NCI-H1105 treated with DMSO at 0.1 percent for 48 hours (cell line): ENCODE results near the gene SKI.

ENCODE experiments used
- DNase-seq: peaks from one replicate; lab custom pipeline; 2025; lab: John Stamatoyannopoulos, UW

The SKI gene

GRCh38 chr1:2352897-2353550 lies 124.9 kb downstream of the SKI start:
- DNase-seq: no peak

- no peak for DNase-seq
Observed at GRCh38 chr1:2353551-2354438, 125.7 kb downstream of the SKI start.

- DNase-seq: no peak
Observed at GRCh38 chr1:2354511-2355372, 126.6 kb downstream of the SKI start.

GRCh38 chr1:2355373-2356261 lies 127.5 kb downstream of the SKI start:
- no peak for DNase-seq

- no peak for DNase-seq
Observed at GRCh38 chr1:2356401-2356800, 128.3 kb downstream of the SKI start.

- no peak for DNase-seq
Observed at GRCh38 chr1:2356911-2357845, 129.1 kb downstream of the SKI start.

- no peak for DNase-seq
Observed at GRCh38 chr1:2358072-2358471, 130.0 kb downstream of the SKI start.

- no peak for DNase-seq
Observed at GRCh38 chr1:2358651-2359640, 130.8 kb downstream of the SKI start.
